Cortex of kidney (tissue), 1 donor: Measurements from ENCODE around the gene MYO9B.

Source experiments
- DNase-seq: peaks from one replicate; lab custom pipeline; 2025; lab: John Stamatoyannopoulos, UW

The MYO9B gene, protein sequence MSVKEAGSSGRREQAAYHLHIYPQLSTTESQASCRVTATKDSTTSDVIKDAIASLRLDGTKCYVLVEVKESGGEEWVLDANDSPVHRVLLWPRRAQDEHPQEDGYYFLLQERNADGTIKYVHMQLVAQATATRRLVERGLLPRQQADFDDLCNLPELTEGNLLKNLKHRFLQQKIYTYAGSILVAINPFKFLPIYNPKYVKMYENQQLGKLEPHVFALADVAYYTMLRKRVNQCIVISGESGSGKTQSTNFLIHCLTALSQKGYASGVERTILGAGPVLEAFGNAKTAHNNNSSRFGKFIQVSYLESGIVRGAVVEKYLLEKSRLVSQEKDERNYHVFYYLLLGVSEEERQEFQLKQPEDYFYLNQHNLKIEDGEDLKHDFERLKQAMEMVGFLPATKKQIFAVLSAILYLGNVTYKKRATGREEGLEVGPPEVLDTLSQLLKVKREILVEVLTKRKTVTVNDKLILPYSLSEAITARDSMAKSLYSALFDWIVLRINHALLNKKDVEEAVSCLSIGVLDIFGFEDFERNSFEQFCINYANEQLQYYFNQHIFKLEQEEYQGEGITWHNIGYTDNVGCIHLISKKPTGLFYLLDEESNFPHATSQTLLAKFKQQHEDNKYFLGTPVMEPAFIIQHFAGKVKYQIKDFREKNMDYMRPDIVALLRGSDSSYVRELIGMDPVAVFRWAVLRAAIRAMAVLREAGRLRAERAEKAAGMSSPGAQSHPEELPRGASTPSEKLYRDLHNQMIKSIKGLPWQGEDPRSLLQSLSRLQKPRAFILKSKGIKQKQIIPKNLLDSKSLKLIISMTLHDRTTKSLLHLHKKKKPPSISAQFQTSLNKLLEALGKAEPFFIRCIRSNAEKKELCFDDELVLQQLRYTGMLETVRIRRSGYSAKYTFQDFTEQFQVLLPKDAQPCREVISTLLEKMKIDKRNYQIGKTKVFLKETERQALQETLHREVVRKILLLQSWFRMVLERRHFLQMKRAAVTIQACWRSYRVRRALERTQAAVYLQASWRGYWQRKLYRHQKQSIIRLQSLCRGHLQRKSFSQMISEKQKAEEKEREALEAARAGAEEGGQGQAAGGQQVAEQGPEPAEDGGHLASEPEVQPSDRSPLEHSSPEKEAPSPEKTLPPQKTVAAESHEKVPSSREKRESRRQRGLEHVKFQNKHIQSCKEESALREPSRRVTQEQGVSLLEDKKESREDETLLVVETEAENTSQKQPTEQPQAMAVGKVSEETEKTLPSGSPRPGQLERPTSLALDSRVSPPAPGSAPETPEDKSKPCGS (N-terminal part only)

GRCh38 chr19:17075035-17075863, at the start of gene MYO9B, which contains the start of gene HAUS8:
MYO9B (plus strand) TSS chr19:17075777; CDS start chr19:17101718, 25,941 bp downstream.
HAUS8 (minus strand) TSS chr19:17075452; CDS start chr19:17075422, 30 bp downstream.
- DNase-seq: peak; percentile 68

DNA sequence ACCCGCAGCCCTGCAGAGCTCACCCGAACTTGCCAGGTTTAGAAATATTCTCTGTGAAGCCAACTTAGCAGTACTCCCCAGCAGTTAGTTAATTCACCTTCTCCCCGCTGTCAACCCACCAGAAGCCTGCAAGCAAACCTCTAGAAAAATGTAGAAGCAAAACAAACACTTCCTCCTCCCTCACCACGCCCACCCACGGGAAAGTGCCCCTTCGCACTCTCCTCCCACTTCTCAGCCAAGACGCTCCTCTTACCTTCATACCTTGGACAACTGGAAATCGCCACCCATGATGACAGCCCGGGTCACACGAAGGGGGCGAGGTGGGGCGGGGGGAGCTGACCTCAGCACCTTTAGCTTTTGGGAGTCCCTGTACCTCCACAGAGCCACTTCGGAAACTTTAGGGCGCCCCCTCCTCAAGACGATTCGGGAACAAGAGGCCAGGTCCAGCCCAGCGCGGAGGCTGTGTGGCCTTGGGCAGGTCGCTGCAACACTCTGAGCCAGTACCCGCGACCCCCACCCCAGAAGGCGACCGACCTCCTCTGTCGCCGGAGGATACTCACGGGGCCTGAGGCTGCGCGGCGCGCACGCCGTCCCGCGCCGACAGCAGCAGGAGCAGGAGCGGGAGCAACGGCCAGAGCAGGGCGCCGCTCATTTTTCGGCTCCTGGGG, 49.5 kb upstream of the MYO9B start:
- DNase-seq: no peak

GRCh38 chr19:17026706-17027534, 48.7 kb upstream of the MYO9B start, which contains the start of gene CPAMD8:
CPAMD8 (minus strand) TSS chr19:17026810; CDS start chr19:17026642, 168 bp downstream.
- no peak for DNase-seq

GRCh38 chr19:17027535-17027975, 48.0 kb upstream of the MYO9B start:
- DNase-seq: no peak

DNA sequence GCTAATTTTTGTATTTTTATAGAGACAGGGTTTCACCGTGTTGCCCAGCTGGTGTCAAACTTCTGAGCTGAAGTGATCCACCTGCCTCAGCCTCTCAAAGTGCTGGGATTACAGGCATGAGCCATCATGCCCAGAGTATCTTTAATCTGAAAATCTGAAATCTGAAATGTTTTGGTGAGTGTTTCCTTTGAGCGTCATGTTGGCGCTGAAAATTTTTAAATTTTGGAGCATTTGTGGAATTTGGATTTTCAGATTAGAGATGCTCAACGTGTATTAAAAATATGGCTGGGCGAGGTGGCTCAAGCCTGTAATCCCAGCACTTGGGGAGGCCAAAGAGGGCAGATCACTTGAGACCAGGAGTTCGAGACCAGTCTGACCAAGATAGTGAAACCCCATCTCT, 43.8 kb upstream of the MYO9B start:
- no peak for DNase-seq

GRCh38 chr19:17035842-17036424, 39.6 kb upstream of the MYO9B start:
- no peak for DNase-seq

GRCh38 chr19:17036640-17037039, 38.9 kb upstream of the MYO9B start:
- no peak for DNase-seq

- DNase-seq: no peak
These were observed 38.4 kb upstream of the MYO9B start for GRCh38 chr19:17037184-17037583.

GRCh38 chr19:17037966-17038500, 37.5 kb upstream of the MYO9B start:
- DNase-seq: no peak

DNA sequence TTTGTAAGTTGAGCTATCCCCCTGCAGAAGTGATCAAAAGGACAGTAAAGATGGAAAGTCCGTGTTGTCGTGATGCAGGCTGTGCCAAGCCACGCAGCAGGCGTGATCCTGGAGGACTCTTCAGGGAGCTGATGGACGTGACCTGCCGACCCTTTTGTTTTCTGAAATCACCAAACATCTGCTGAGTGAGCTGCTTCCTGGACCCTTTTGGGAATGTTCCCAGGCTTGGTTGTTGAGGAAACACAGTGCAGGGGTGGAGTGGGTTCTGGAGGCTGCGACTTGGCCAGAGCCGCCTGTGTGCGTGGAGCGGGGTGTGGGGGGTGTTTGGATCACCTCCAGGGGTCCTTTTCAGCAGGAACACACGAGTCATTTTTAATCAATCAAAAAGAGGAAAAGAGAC, 33.6 kb upstream of the MYO9B start:
- no peak for DNase-seq

DNA sequence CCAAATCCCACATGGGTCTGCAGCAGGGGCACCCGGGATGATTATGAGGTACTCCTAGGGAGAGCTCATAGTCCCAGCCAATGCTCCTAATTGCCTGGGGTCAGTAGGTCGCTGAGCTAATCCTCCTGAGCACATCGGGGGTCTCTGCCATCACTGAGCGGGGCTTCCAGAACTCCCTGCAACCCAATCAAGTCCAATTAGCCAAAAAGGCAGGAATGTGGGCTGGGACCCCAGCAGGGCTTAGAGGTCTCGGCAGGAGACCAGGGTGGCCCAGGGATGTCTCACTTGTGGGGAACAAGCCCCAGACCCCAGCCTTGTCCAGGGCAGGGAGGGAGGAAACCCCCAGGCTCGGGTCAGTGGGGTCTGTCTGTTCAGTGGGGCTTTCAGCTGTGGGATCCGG, 31.8 kb upstream of the MYO9B start:
- DNase-seq: no peak

DNA sequence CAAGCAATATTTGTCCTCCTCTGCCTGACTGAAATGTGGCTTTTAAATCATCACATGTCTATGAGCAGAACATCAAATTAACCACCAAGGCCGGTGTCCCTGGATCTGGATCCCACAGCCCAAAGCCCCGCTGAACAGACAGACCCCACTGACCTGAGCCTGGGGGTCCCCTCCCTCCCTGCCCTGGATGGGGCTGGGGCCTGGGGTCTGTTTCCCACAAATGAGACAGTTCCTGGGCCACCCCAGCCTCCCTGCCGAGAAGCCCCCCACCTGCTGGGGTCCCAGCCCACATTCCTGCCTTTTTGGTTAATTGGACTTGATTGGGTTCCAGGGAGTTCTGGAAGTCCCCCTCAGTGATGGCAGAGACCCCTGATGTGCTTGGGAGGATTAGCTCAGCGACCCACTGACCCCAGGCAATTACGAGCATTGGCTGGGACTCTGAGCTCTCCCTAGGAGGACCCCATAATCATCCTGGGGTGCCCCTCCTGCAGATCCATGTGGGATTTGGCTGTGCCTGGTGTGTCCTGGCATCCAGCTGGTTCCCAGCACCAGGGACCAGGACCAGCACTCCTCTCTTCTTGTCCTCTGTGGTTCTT, 29.6 kb upstream of the MYO9B start:
- DNase-seq: no peak

DNA sequence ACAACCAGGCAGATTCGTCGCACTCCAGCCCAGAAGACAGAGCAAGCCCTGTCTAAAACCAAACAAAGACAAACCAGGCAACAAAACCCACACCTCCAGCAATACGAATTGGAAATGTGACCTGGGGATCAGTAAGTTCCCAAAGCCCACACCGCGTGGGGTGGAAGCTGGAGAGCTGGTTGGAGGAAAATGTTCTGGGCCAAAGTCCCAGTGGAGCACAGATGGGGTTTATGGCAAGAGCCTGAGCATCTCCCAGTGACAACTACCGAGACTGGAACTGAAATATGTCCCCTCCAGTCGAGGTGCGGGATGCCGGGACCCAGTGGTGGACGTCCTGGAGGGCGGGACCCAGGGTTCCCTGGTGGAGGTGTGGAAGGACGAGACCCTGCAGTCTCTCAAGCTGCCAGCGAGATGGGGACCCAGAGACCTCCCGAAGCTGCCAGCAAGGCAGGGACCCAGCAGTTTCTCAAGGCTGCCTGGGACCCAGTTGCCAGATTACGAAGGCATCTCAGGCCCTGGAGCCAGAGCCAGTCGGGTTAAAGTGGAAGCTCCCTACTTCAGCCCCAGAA, 26.6 kb upstream of the MYO9B start:
- DNase-seq: no peak

DNA sequence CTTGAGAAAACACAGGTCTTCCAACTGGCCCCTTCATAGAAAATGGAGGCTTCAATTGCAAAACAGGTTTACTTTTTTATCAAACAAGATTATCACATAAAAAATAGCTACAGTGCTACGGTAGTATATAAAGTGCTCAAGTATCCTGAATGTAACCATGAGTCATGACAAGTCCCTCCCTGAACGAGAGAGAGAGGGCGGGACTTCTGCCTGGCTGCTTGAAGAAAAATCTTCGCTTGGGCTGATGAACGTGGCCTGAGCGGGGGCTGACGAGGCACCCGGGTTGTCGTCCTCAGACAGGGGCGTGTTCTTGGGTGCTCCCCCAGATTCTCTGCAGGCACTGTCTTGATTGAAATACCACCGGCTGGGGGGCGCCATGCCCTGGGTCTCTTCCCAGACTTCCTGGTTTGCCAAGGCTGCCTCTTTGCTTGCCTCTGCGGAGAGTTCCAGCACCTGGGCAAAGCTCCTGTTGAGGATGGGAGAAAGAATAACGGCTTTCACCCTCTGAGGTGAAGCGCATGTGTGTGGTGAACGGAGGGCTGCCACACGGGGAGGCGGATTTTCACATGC, 25.8 kb upstream of the MYO9B start:
- DNase-seq: no peak

GRCh38 chr19:17052439-17052838, 23.1 kb upstream of the MYO9B start:
- no peak for DNase-seq

- no peak for DNase-seq
These were observed 20.8 kb upstream of the MYO9B start for GRCh38 chr19:17054746-17055145.

GRCh38 chr19:17055636-17056035, 19.9 kb upstream of the MYO9B start:
- DNase-seq: no peak

DNA sequence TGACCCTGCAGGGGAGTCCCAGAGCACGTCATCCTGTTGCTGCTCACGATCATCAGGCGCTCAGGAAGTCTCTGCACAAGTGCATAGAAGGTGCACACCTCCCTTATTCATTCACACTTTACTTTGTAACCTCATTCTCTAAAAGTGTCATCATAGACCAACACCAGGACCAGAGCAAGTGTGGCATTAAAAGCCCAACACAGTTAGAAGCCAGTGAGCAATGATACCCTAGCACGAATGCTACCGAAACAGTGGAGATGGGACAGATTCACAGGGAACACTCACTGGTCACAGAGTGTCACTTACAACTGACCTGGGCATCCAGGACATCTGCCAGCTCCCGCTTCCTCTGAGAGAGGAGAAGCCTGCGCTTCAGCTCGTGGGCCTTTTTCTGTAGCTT, 17.3 kb upstream of the MYO9B start:
- no peak for DNase-seq
